ENCODE measurements around the gene PLPP4.

Gene PLPP4

DNA sequence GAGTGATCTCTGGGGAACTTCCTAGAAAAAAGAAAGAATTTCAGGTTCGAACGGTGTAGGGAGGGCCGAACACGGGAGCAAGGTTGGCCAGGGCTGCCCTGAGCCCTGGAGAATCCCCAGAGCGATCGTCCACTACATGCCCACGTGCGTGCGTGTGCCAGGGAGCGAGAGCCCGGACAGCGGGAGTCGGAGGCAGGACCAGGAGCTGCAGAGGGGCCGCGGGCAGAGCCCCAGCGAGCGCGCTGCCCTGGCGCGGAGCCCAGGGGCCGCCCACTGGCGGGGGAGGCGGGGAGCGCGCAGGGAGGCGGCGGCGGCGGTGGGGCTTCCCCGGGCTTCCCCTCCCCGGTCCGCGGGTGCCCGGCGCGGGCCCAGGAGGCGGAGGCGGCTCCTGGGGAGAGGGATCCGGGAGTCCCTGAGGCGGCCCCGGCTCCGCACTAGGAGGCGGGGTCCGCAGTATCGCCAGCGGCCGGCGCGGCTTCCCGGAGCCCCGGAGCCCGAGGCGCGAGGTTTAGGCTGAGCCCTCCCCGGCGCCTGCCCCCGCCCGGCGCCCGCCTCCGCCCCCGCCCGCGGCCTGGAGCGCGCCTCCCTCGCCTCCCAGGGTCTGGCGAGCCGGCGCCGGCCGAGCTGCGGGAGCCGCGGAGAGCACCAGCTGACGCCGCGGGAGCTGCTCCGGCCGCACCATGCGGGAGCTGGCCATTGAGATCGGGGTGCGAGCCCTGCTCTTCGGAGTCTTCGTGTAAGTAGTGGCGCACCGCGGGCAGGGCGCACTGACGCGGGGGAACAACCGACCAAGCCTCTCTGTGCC is at the start of gene PLPP4:
Gene PLPP4, plus strand, starts transcription at position 602 of the 805 bp plus-strand sequence. Its CDS starts 79 bp downstream, at position 681.
- no peak for DNase-seq

GRCh38 chr10:120409816-120410215 is 47.2 kb upstream of the PLPP4 start:
- no peak for DNase-seq

GRCh38 chr10:120414946-120415345 is 42.1 kb upstream of the PLPP4 start:
- no peak for DNase-seq

DNA sequence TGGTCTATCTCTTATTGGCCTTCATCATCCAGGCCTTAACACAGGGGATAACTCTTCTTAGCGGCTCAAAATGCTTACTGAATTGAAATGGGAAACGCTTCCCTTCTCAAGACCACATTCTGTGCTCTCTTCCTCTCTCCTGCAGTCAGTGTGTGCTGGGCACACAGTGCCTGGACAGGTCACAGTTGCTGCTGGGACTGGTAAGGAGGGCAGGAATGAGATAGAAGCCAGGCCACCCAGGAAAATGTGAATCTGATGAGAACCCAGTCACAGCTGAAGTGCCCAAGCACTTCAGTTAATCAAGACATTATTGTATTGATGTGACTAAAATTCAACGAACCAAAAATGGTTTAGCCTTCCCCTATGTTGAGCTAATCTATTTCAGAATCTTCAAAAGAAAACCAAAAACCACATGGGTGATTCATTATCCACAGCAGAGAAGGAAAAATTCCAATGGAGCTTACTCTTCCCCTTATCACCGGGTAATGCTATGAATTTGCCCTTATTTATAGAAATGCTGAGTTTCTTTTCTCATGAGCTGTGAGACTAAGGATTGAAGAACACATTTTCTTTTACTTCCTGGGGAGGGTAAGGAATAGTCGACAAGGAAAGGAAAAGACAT is 41.2 kb upstream of the PLPP4 start:
- no peak for DNase-seq

DNA sequence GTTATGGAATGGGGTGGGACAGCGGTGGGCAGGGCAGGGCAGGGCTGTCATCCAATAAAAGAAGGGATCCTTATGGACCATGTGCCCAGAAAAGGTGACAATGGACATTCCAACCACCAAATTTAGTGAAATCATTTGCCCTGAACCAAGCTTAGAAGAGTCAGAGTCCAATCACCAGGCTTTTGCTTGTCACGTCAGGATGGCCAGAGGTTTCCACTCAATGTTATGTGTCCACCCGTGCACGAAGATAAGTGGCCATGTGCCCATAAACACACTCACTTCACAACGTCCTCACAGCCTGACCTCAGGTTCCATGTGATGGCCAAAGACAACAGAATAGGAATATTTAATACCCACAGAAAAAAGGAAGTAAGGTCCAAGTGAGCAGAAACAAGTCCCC is 36.6 kb upstream of the PLPP4 start:
- no peak for DNase-seq

- no peak for DNase-seq
Measured at GRCh38 chr10:120421250-120421649, 35.8 kb upstream of the PLPP4 start.

DNA sequence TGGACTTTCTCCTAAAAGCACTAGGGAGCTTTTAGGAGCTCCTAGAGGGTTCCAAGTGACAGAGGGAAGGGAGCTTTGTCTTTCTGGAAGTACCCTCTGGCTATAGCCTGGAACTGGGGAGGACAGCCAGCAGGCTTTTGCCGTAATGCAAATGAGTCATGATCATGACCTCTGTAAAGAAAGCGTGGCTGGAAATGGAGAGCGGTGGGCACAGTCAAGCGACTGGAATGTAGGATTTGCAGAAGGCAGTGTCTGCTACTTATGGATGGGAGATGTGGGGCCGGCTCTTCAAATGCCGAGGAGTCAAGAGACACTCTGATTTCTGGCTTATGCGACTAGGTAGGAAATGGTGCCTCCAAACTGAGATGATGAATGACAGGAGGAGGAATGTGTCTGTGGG is 34.6 kb upstream of the PLPP4 start:
- no peak for DNase-seq

DNA sequence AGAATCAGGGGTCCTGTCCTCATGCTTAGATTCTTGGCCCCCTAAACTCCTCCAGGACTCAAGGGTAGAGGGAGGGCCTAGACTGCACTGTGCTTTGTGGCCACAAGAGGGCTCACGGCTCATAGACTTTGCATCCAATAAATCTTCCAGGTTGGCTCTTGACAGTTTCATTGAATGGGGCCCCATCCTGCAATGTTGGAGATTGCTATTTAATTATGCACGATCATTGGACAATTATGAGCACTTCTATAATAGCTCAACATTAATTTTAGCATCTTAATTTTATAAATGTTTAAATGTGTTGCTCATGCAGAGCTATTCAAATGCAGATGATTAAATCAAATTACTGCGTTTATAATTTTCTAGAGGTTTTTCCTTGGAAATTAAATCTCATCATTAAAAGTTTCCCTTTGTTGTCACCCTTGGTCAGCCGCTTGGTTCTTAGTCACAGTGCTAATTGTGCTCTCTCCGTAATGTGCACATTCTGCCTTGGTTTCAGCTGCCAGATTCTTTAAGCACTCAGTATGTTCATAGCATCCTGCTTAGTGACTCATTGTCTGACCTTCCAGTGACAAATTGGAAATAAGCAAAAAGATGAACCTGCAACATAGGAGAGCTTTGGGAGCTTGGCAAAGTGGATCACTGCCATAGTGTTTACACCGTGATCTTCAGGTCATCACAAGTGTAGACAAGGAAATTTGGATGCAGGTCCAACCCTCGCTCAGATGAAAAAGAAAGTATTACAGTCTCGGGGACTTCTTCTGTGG is 33.4 kb upstream of the PLPP4 start:
- peak; percentile 10 for DNase-seq

DNA sequence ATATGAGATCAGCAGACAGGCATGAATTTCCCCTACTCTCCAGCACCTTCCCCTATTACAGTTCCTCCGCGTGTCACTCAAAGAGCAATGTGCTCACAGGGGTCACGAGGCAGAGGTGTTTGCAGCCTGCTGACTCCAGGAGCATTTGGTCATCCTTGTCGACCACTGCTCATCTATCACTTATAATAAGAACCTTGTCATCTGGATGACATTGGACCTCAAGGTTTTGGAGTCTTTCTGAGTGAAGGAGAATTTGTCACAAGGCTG is 32.9 kb upstream of the PLPP4 start:
- DNase-seq, result no peak

DNA sequence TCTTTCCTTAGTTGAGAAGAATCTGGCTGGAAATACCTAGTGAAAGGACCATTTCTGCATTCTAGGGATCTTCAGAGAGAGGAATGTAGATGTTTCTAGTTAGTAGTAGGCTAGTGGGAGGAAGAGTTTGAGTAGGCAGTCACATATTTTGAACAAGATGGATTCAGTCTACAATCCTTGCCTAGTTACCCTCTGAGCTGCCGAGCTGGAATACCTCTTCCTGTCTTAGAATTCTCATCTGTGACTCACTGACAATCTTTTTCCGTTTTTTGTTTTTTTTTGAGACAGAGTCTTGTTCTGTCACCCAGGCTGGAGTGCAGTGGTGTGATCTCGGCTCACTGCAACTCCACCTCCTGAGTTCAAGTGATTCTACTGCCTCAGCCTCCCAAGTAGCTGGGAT is 30.7 kb upstream of the PLPP4 start:
- DNase-seq, result no peak

DNA sequence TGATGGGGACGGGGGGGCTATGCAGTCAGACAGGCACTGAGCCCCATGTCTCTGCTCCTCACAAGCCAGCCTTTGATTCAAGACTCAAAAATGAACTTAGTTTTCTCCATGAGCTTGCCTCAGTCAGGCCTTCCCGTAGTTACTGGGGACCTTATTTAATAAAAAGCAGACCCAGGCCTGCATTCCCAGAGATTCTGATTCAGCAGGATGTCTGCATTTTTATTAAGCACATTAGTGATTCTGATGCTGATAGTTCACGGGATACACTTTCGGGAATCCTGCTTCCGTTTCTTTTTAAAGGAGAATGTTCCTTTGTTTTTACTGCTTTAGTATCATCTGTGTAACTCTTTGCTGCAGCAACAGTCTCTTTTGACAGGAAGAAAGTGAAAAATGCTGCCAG is 28.3 kb upstream of the PLPP4 start:
- DNase-seq, result no peak

GRCh38 chr10:120429395-120429794 is 27.6 kb upstream of the PLPP4 start:
- DNase-seq, result no peak

GRCh38 chr10:120431251-120431651 is 25.8 kb upstream of the PLPP4 start:
- DNase-seq, result no peak

DNA sequence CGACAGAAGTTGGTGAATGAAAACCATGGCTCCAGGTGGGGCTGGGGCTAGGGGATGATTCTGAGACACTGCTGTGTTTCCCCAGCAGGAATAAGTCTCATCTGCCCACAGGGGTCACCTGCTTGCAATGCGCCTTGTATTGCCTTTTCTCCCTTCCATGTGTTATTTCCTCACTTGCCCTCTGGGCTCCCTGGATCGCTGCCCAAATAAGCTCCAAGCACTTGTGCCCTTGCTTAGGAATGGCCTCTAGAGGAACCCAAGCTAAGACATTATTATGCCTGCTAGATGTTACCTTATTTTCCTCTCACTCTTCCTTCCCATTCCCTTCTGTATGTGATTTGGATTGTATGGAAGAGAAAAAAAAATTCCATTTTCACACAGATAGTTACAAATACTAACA is 24.8 kb upstream of the PLPP4 start:
- no peak for DNase-seq

DNA sequence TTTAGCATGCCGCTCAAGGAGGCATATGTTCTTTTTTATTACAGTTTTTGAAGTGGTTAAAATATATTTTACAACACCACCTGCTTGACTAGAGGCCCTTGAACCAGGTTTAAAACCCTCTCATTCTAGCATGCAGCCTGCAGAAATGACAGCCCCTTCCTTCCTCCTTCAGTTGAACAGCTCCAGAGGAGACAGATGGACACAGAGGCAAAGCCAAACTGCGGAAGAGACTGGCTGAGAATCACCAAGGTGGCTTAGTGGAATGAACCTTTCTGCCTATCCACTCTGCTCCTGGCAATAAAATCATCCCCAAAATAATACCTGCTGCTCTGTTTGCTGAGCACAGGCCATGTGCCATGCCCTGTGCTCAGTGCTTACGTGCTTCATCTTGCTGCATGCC is 23.9 kb upstream of the PLPP4 start:
- DNase-seq, result no peak

GRCh38 chr10:120436439-120437112 is 20.5 kb upstream of the PLPP4 start:
- no peak for DNase-seq

- no peak for DNase-seq
Measured at GRCh38 chr10:120437541-120437940, 19.5 kb upstream of the PLPP4 start.

DNA sequence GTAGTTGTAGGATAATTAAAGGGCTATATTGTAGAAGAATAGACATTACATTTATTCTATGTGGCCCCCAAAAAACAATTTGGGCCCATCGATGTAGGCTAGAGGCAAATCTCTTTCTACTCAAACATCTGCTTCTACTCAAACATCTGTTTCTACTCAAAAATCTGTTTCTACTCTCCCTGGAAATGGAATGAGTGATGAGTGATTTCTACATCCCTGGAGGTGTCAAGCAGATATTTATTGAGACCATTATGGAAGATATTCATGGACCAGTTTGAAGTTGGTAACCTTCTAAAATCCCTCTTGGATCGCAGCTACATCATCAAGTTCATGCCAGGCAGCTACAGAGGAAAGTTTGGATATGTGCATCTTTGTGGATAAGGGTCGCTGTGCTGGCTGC is 5.1 kb upstream of the PLPP4 start:
- no peak for DNase-seq

DNA sequence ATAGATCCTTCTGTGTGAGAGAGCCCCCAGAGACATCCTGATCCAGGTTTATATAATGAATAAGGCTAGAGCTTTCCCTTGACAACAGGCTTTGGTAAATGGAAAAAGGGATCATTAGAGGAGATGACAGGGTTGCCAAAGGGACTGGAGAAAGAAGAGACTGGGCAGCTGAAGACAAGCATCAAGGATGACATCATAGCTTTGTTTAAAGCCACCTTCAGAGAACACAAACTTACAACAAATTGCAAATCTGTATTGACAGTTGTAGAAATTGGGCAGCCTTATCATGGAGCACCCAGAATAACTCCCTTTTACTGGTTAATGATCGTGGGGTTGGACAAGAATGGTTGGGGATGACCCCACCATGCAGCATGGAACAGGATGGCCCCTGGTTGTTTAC is 3.7 kb upstream of the PLPP4 start:
- DNase-seq, result no peak

DNA sequence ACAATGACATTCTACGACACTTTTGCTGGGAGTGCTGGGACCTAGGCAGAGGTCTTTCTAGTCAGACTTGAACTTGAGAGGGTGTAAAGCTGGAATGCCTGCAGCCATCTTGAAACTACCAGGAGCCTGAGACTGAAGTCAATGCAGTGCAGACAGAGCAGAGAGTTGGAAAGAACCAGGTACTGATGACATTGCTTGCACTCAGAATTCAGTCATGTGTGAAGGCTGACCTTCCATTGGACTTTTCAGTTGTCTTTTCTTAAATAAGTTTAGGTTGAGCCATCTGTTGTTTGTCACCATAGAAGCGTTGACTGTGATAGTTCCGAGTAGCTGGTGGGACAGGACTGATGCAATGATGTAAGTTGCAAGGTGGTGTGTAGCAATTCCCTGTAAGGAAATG is 3.1 kb upstream of the PLPP4 start:
- no peak for DNase-seq

GRCh38 chr10:120455004-120455403 is 2.0 kb upstream of the PLPP4 start:
- no peak for DNase-seq

DNA sequence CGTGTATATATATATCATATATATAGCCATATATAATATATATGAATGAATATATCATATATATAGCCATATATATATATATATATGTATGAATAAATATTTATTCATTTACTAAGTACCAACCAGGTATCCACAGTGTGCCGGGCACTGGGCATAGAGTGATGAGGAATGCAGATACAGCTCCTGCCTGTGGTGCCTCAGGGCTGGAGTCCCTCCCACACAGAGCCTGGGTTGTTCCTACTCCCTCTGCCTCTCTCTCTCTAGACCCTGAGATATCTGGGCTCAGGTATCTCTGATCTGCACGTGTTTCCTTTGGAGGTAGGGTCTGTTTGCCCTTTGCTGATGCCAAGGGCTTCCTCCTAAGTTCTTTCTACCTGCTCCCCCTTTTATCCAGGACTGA is 1.4 kb upstream of the PLPP4 start:
- DNase-seq, result no peak

DNA sequence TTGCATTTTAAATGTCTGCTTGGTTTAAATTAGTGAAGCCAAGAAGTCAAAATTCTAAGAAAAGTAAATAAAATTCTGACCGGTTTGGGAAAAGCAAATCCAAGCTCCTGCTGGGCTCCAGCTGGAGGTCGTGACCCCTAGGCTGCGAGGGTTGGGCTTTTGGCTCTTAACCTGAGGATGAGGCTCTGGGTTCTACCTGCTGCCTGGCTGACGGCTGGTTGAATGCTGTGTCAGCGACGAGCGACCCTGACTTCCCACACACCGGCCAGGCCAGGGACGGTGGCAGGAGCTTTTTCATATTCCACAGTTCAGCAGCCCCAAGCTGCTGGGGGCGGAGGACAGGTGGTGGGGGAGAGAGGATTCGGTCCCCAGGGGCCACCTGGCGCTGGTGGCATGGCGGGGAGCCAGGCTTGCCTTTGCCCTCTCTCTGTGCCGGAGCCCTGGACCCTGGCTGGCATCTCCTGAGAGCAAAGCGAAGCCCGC is 843 bp upstream of the PLPP4 start:
- DNase-seq, result no peak
